HG02884 (cell line): ENCODE results near the gene RNF11.

Experiments
- ATAC-seq: cut with Tn5 transposase; IDR thresholded peaks from one replicate; pipeline ENCODE4 v1.9.1; 2021; ENCODE audit warnings: mild to moderate bottlenecking, moderate library complexity; ENCODE audit not compliant: unreplicated experiment

The RNF11 gene

DNA sequence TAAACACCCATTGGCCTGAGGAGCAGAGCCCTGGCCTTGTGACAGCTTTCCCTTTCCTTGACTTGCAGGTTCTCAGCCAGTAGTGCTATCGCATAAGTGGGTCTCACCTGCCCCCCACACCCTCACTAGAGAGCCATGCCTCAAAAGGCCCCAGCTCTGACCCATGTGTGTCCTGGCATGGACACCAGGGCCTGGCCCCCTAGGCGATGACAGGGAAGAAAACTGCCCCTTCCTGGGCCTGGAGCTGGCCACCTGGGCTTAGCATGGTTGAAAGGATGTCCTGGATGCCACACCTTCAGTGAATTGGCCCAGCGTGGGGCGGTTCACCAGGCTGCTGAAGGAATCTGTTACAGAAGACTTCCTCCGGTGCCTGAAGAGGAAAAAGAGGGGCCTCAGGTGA lies 75.8 kb downstream of the RNF11 start:
- no peak for ATAC-seq

DNA sequence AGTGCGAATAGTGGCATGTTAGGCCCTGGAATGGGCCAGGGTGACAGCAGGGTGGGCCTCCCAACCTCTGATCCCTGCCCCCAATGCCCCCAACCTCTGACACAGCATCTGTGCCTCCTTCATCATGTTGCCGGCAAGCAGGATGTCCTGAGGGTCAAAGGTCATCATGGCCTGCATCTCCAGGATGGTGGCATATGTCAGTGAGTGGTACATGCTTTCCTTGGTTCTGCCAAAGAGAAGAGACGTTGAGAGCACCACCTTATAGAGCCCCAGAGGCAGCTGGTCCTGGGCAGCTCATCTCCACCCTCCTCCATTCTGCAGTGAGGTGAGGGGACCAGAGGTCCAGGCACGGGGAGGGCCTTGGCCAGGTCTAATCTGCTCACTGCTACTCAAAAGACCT lies 76.6 kb downstream of the RNF11 start:
- no peak for ATAC-seq

- no peak for ATAC-seq
Observed at GRCh38 chr1:51313268-51313852, 77.3 kb downstream of the RNF11 start.

- ATAC-seq = no peak
Observed at GRCh38 chr1:51313961-51314777, 78.1 kb downstream of the RNF11 start.

- ATAC-seq = no peak
Observed at GRCh38 chr1:51314974-51315373, 78.9 kb downstream of the RNF11 start.

DNA sequence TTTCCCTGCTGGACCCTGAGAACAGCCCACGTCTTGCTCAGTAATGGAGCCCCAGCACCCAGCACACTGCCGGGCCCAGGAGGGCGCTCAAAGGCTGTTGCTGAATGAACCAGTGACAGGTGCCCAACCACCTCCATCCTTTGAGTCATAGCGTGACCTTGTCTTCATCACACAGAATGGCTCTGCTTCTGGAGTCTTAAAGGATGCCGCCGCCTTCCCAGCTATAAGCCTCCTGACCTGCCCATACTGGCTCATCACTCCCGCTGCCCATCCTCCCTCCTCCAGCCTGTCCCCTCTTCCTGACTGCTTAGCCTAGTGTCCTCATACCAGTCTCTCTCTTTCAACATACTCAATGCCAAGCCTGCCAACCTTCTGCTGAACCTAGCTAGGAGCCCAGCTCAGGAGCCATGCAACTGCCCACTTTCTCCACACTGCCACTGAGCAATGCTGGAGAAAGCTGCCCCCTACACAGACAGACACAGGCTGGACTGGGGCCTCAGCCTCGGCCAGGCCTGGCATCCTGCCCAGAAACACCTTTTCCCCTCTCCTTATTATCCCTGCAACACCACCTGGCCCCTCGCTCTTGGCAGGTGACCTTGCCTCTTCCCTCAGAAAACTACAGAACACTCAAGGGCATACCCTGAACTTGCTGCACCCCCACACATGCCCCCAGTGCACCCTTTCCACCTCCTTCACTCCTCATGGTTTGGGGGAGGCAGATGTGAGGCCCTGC lies 80.2 kb downstream of the RNF11 start:
- no peak for ATAC-seq

DNA sequence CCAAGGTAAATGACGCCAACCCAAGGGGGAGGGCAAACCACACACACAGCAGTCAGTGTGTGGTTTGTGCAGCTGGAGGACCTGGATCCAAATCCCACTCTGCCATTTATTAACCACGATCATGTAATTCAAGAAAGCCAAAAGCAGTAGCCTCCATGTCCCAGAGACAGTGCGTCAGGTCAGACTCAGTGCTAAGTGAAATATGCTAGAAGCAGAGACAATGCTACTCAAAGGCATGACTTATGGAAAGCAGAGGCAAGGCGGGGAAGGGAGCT lies 80.7 kb downstream of the RNF11 start:
- no peak for ATAC-seq

DNA sequence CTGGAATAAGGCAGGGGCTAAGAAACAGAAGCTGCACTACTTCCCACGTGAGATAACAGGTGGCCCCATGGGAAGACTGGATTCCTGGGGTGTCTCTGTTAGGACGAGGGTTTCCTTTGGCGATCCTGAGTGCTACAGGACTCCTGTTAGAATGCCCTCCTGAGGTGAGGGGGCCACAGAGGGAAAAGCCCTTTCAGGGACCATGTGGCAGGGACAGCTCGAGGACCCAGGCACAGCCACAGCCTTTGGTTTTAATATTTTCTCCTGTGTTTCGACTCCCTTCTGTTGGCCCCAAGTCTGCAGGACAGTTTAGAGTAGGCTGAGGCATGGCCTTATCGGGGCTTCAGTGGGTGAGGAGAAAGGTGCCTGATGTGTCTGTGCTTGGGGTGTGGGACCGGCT lies 81.7 kb downstream of the RNF11 start:
- ATAC-seq = no peak

DNA sequence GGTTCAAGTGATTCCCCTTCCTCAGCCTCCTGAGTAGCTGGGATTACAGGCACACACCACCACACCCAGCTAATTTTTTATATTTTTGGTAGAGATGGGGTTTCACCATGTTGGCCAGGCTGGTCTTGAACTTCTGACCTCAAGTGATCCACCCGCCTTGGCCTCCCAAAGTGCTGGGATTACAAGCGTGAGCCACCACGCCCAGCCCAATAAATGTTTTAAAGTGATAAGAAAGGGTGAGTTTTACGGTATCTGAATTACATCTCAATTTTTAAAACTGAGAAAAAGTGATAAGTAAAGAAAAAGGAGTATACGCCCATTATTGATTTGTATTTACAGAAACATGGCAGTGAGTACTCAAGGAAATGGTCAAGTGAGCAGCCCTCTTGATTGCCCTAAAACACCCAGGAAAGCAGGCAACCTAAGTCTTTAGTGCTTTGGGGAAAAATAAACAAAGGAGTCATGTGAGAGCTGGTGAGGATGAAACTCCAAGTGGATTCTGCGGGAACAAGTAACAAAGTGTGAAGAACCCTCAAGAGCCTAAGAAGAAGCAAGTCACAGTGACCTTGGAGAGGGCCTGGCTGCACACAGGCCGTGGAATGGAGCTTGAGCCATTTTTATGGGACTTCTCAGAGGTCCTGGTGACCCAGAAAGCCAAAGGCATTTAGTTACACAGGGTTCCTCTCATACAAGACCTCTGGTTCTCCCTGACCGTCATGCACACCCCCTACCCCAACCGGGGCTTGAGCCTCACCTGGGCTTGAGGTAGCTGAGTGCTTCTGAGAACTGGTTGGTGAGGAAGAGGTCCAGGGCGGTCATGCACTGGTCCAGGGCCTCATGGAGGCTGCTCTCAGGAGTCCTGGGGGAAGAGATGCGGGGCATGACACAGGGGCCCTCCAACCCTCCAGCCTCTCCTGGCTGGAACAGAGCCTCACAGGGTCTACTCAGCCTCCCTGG lies 85.2 kb downstream of the RNF11 start:
- ATAC-seq = no peak

DNA sequence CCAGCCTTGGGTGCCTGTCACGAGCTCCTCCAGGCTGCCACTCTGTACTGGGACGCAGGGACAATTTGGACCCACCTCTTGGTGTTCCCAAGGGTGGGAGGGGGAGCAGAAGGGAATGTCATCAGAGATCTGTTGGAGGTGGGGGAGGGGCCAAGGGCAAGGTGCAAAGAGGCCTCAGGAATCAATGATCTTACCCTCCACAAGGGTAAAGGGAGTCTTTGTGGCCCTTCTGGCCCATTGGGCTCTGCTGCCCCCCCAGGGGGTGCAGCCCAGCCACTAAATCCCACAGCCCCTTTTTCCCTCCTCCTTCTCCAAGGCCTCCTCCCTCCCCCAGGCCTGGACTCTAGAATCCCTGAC lies 85.8 kb downstream of the RNF11 start:
- no peak for ATAC-seq

DNA sequence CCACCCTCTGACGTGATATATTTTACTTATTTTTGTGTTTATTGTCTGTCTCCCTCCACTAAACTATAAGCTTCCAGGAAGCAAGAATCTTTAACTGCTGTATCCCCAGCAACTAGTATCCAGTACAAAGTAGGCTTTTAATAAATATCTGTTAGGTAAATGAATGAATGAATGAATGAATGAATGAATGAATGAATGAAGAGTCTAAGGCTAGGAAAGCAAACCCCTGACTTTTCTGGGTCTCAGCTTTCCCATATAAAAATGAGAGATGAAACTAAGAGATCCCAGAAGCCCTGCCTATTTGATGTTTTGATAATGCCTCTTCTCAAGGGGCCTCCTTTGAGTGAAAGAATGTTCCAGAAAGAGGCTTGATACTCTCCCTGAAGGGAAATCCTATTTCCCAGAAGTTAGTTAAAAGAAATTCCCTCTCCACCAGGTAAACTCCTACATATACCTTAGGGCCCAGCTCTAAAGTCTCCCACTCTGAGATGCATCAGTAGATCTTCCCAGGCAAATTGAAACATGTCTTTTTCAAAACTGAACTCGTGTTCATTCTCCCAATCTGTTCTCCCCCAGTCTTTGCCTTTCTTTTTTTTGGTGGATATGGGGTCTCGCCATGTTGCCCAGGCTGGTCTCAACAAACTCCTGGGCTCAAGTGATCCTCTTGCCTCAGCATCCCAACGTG lies 86.5 kb downstream of the RNF11 start:
- ATAC-seq = no peak
